NCI-H524 treated with DMSO at 0.1 percent for 48 hours (cell line): ENCODE data around the gene PRR9.

Experiments
- DNase-seq: peaks from one replicate; lab custom pipeline; 2025; lab: John Stamatoyannopoulos, UW

The PRR9 gene

DNA sequence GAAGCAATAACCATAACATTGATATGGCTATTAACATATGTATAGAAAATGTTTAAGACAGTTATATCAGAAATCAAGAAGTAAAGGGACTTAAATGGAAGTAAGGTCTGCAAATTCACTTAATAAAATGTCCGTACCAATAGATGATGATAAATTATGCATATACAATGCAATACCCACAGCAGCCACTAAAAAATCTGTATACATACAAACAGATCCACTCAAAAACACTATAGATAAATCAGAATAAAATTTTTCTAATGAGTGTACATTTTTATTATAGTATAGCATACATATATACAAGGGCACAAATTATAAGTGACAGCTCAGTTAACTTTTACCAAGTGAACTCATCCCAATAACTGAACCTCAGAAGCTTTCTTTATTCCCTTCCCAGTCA is 48.1 kb downstream of the PRR9 start:
- no peak for DNase-seq
